ENCODE measurements around the gene ARRB2.

GRCh38 chr17:4720787-4721186 is 10.4 kb downstream of the ARRB2 start:
- TF ChIP-seq ATOH8 (CRISPR knock-in tag; IDR thresholded peaks at IDR 0.05; ENCODE audit: low read depth): no peak
- TF ChIP-seq RAD21 (conservative IDR thresholded peaks at IDR 0.05 in 1 of 2, IDR thresholded peaks at IDR 0.05 in 1 of 2): no peak
